GM18526 (cell line): Measurements from ENCODE around the gene CCIN.

Source experiments
- POLR2A ChIP-seq: IDR thresholded peaks from 3 replicates; pipeline ENCODE4 v1.6.1; 2011; ENCODE audit not compliant: insufficient read length; ENCODE audit errors: extremely low read depth

The CCIN gene

DNA sequence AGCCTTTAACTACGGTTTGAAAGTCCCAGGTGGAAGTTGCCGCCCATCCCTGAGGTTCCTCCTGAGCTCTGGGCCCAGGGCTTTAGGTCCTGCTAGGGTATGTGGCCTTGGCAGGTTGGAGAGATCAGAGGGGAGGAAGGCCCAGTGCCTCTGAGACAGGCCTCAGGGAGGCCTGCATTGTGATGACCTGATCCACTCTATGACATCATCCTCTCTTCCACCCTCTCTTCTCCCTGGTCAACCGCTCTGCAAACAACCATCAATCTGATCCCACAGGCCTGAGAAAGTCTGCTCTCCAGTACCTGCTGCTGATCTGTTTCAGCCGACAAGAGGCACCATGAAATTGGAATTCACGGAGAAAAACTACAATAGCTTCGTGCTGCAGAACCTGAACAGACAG, at the start of gene CCIN:
CCIN (plus strand) TSS at position 223 of the 400 bp plus-strand sequence; CDS start at position 338, 115 bp downstream.
- no peak for TF ChIP-seq POLR2A

DNA sequence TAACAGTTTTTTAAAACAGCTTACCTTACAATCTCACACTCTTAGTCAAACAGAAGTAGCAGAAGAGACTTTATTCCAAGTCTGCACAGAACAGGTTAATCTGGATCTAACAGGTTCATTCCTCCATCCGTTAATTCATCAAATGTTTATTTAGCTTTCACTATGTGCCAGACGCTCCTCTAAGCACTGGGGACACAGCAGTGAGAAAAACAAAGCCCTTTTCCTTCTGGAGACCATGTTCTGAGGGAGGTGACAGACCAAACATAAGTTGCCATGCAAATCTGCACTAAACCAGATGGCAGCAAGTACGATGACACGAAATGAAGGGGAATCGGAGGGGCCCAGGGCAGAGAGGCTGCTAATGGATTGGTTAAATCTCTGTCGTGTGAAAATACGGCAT, 49.7 kb upstream of the CCIN start:
- TF ChIP-seq POLR2A: no peak

DNA sequence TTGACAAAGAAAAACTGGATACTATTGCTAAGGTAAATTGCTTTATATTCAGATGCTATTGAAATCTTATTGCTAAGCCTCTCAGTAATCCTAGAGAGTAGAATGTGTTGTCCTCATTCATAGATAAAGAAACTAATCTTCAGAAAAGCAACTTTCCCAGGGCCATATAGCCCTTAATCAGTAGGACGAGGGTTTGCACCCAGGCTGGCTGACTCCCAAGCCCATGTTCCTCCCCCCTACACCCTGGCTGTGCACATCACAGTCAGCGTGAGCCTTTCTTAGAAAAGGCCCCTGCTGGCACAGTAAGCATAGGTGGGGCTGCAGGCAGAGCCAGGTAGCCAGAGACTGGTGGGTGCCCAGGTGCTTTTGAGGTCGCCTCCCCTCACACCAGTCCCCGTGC, 48.5 kb upstream of the CCIN start:
- TF ChIP-seq POLR2A: no peak

DNA sequence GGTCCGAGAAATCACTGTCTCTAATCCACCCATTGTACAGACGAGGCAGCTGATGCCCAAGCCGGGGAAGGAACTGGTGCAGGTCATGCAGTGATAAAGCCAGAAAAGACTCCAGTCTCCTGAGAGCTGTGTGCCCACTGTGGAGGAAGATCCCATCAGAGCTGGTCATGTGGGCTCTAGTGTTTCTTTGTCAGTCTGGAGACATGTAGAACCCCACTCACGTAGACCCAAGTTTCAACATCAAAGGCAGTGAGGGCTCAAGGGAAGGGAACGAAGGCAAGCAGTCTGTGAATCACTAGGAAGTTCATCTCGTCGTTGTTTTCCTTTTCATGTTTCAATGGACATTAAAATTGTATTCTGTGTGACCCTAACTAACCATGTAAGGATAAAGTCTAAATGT, 47.2 kb upstream of the CCIN start:
- no peak for TF ChIP-seq POLR2A

DNA sequence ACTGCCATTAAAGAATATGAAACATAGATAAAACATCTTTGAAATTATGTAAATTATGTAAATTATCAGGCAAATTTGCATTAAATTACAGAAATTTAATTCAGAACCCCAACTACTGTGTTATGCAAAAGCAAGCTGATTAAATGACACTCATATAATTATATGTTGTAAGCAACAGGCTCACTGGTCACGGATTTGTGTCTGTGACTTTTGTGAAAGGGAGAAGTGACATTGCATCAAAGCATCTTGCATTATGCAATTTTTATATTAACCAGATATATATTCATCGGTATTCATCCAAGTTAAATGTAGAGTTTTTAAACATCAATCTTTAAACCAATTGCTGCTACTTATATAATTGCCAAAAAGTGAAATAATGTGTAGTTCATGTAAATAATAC, 45.7 kb upstream of the CCIN start:
- TF ChIP-seq POLR2A: no peak

DNA sequence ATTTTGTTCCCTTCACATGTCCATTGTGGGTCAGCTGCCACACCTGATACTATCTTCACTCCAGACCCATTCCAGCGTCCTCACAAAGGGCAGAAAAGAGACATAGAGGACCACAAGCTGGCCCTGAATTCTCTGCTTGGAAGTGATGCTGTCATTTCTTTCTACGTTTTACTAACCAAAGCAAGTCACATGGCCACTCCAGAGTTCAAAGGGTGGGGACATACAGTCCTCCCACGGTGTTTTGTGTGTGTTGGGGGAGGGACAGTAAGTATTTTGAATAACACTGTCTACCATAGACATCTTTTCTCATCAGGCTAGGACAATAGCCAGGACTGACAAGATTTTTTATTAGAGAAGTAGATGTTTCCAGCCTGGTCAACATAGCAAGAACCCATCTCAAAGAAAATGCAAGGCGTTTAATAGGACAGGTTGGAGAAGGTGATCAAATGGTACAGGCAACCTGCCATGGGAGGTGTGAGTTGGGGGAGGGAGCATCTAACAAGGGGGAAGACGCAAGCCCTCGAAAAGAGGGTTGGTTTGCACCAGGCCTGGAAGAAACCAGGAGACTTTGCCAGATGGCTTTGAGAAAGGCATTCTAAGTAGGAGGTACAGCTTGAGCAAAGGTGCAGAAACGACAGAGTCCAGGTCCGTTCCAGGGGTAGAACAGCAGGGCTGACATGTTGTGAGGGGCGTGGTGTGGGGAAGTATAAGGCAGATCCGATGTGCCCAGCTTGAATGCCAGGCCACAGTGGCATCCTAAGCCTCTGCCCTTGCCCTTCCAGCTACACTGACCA, 43.9 kb upstream of the CCIN start:
- no peak for TF ChIP-seq POLR2A

DNA sequence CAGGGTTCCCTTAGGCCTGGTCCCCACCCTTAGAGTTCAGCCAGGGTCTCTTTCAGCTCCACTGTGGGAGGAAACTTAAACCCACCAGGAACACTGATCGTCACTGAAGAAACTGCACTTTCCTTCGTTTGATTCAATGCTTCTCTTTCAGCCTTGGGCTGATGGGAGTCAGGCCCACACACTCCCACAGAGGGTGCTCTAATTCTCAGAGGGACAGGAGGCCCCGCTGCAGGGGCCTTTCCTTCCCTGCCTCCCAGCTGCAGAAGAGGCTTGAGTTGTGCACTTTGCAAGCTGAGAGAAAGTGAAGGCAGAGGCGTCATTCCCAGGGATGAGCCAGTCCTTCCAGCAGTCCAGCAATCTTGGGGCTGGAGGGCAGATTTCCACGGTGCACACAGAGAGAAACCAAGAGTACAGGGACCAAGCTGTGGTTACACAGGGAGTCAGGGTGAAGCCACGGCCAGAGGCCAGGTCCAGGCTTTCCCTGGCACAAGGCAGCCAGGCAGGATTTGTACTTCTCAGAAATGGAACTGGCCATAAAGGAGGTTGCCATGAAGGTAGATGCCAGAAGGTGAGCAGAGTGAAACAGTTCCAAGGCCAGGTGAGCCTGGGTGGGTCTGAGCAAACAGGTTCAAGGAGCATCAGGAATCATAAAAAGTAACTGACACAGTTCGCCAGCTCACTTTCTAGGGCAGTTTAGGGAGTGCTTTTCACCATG, 43.0 kb upstream of the CCIN start:
- TF ChIP-seq POLR2A: no peak

DNA sequence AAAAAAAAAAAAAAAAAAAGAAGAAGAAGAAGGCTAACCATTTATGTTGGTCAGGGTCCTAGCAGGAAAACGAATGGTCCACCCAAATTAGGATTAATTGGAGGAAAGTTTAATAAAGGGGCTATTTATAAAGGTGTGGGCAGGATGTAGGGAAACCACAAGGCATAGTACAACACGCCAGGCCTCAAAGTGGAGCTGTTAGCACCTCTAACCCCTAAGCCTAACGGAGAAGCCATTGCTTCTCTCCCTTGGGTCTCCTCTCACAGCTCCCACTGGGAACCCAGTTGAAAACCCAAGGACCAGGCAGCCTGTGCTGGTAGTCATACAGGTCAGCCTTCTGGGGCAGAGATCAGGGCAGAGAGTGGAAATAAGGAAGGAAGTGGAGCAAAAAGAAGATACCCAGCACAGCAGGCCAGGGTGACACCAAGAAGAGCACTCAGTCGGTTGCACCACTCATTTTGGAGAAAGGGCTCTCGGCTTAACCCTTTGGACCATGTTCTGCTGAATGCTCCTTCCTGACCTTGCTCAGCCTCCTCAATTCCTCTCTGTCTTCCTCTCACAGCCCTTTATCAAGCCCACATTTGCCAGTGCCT, 41.4 kb upstream of the CCIN start:
- no peak for TF ChIP-seq POLR2A

DNA sequence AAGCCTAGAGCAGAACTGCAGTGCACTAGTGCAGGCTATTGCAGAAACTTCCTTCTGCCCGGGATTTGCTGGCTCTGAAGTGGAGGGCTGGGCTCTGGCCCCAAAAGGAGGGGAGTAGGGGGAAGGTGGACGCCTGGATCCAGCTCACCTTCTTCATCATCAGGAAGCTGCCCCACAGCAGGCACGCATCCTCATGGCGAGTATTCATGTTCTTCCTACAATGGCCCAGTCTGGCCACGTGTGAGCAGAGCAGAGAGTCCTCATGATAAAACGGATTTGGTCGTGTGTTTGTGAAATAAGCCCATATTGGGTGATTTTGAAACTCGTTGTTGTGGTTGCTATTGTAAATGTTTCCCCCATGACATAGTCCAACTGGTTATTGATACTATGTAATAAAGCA, 40.8 kb upstream of the CCIN start:
- no peak for TF ChIP-seq POLR2A

DNA sequence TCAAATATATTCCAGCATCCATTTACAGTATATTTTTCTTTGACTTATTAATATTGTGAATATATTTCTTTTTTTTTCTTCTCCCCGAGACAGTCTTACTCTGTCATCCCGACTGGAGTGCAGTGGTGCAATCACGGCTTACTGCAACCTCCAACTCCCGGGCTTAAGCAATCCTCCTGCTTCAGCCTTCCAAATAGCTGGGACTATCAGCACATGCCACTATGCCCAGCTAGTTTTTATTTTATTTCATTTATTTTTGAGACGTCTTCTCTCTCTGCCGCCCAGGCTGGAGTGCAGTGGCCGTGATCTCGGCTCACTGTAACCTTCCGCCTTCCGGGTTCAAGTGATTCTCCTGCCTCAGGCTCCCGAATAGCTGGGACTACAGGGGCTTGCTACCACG, 40.0 kb upstream of the CCIN start:
- TF ChIP-seq POLR2A: no peak

DNA sequence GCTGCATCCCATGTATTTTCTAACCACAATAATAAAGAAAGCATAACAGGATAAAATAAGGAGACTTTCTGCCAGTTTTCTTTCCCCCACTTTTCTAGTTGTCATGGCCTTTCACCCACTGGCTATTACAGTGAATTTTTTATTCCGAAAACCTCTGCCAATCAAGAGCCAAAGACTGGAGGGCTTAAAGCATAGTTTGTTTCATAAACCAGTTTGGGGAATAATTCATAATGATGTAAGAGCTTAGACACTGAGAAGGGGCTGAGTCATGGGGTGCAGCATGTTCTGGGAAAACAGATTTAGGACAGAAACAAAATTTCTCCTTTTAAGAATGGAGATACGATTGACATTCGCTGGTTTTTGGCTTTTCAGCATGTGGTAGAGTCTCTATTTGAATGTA, 37.1 kb upstream of the CCIN start:
- TF ChIP-seq POLR2A: no peak

DNA sequence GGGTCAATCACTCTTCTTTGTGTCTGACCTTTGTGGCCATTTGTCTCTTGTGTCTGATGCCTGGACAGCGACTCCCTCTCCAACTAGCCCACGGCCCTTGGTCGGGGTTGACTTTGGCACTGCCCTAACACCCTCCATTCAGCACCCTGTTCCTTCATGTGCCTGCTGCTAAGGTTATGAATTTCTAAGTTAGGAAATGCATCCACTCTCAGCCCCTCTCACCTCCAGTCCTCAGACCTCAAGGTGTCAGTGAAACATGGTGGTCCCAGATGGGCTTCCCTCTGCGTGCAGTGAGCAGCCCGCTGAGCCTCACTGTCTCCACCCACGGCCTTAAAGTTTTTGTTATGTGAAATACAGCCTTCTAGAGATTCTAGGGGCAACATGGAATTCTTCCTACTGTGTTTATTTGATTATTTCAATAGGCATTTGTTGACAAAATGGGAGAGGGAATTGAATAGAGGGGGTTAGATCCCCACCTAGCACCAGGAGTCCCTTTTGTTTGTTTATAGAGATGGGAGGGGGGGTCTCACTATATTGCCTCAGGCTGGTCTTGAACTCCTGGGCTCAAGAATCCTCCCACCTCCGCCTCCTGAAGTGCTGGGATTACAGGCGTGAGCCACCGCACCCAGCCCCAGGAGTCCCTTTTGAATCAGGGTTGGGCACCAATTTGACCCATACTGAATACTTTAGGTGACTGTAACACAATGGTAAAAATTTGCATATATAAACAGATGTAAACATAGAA, 34.3 kb upstream of the CCIN start:
- no peak for TF ChIP-seq POLR2A

DNA sequence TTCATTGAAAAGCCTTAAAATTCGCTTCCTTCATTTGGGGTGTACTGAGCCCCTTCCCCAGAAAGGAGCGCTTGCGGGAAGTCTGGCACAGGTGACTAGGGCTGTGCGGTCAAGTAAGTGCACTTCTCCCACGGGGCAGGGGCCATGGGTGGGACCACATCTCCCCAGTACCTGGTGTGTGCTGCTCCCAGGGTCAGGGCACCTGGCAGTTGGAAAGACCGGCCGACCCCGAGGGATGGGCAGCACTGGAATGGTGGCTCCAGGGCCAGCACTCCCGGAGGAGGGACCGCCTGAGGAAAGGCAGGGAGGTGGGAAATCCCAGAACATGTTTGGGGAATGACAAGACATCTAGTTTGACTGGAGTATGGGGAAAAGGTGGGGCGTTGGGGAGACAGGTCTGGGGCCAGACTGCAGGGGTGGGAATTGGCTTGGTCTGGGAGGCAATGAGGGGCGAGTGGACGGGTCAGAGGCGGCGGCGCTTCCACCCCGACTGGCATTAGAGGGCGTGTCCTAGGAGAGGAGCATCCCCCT, 33.4 kb upstream of the CCIN start:
- TF ChIP-seq POLR2A: no peak

DNA sequence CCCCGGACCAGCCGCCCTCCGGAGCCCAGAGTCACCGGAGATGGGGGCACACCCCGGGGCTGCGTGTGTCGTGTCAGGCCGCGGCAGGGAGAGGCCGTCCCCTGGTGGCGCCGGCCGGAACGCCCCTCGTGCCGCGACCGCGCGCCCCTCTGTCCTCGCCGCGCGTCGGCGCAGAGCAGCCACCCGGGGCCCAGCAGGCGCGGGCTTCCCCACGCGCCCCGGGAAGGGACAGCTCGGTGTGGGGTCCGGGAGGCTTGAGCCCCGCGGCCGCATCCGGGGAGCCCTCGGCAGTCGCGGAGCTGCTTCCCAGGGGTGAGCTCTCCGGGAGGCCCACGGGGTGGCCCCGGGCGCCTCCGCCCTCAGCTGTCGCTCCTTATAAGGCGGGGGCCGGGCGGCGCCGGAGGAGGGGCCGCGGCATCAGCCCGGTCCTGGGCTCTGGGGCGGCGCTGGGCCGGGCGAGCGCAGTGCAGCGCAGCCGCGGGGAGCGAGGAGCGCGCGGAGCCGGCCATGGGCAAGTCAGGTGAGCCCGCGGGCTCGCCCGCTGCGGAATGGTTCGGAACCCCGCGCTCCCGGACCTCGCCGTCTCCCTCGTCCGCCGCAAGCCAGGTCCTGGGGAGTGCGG, 32.8 kb upstream of the CCIN start, which contains the start of gene GLIPR2:
GLIPR2 (plus strand) TSS at position 462 of the 622 bp plus-strand sequence; CDS start at position 508, 46 bp downstream.
- TF ChIP-seq POLR2A: peak; percentile 47
